ENCODE results near the gene LRRC43. TPM values are rescaled to one million over a fixed set of nuclear protein-coding genes. Genes with fewer than 3 reads are reported as not detected.

Gene LRRC43
- total RNA-seq, 1 donor from 2014 or later, result 0.24 TPM

DNA sequence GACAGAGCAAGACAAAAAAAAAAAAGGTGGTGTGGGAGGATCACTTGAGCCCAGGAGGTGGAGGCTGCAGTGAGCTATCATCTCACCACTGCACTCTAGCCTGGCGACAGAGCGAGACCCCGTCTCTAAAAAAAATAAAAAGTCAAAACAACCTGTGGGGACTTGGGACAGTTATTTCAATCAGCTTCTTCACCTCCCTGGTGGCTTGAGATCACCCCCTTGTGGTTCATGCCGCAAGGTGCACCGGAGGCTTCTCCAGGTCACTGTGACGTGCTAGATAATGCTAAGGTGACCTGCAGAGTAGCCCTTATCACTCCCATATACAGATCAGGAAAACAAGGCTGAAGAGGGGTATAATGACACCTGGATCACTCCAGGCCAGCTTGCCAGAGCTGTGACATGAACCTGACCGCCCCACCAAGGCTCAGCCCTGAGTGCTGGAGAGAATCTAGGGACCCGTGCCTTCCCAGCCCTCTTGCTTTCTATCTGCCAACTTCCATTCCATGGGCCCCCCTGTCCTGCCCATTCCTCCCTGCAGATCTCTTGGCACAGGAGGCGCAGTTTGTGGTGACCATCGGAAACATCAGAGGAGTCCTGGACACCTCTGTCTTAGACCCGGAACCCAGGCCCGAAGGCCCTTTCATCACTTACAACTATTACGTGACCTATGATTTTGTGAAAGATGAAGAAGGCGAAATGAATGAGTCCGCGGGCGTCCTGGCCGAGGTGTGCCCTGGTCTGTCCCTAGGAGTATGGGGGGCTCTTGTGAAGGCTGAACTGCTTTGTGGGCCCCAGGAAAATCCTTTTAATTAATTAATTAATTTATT lies 8.1 kb downstream of the LRRC43 start:
- peak overlapping the region; percentile 18 for H3K4me3 Mint-ChIP-seq
- DNase-seq (ENCODE audit: low spot score), result peak; percentile 81
- Histone ChIP-seq H3K27ac (no peak overlapping the region), H3K4me3 (no peak overlapping the region), H3F3A (ENCODE audit: low read depth) (no peaks in the 10 kb centered on the region), H3K4me1 (no peaks in the 10 kb centered on the region), H3K27me3 (no peaks in the 10 kb centered on the region), H3K36me3 (no peaks in the 10 kb centered on the region), H2AFZ (replicated peaks) (no peak overlapping the region), H3K4me2 (no peak overlapping the region), H3K79me2 (ENCODE audit: low read depth) (no peaks in the 10 kb centered on the region), H3K9me3 (ENCODE audit: low read depth) (no peaks in the 10 kb centered on the region), H3K9ac (no peak overlapping the region), H4K20me1 (ENCODE audit: low read depth) (no peaks in the 10 kb centered on the region)
- TF ChIP-seq, protein P1, sequence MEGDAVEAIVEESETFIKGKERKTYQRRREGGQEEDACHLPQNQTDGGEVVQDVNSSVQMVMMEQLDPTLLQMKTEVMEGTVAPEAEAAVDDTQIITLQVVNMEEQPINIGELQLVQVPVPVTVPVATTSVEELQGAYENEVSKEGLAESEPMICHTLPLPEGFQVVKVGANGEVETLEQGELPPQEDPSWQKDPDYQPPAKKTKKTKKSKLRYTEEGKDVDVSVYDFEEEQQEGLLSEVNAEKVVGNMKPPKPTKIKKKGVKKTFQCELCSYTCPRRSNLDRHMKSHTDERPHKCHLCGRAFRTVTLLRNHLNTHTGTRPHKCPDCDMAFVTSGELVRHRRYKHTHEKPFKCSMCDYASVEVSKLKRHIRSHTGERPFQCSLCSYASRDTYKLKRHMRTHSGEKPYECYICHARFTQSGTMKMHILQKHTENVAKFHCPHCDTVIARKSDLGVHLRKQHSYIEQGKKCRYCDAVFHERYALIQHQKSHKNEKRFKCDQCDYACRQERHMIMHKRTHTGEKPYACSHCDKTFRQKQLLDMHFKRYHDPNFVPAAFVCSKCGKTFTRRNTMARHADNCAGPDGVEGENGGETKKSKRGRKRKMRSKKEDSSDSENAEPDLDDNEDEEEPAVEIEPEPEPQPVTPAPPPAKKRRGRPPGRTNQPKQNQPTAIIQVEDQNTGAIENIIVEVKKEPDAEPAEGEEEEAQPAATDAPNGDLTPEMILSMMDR (IDR thresholded peaks at IDR 0.05), result peak; percentile 80
- no peak for TF ChIP-seq EZH2 (IDR thresholded peaks at IDR 0.05)
- peaks cover 13% of the 10 kb centered on the region for H3K27me3 Mint-ChIP-seq (ENCODE audit: insufficient read depth, low read depth)
- peak overlapping the region; percentile 63 for H3K27ac Mint-ChIP-seq
- H3K36me3 Mint-ChIP-seq, result no peaks in the 10 kb centered on the region
- H3K9me3 Mint-ChIP-seq, result peaks cover 10% of the 10 kb centered on the region
- H3K4me1 Mint-ChIP-seq, result no peaks in the 10 kb centered on the region

DNA sequence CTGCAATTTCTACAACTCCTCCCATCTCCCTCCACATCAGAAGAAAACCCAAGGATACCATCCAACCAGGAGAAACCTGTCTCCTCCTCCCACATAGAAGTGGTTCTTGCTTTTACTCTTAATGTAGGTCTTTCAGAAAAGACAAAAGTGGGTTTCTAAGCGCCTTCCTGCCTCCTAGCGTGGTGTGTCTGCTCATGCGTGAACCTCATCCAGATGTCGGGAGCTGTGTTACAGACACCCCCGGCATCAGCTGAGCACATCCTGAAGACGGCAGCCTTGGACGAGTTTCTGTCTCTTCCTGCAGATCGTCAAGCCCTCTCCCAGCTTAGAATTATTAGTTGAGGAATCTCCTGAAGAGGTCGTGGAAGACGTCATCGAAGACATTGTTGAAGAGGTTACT lies 9.5 kb downstream of the LRRC43 start:
- Mint-ChIP-seq H3K27me3 (ENCODE audit: insufficient read depth, low read depth) (peaks cover 13% of the 10 kb centered on the region), H3K4me1 (no peaks in the 10 kb centered on the region), H3K27ac (no peak overlapping the region), H3K4me3 (no peak overlapping the region), H3K9me3 (peaks cover 10% of the 10 kb centered on the region), H3K36me3 (no peaks in the 10 kb centered on the region)
- Histone ChIP-seq H3K4me2 (no peak overlapping the region), H2AFZ (replicated peaks) (no peak overlapping the region), H3K9me3 (ENCODE audit: low read depth) (no peaks in the 10 kb centered on the region), H3K27me3 (no peaks in the 10 kb centered on the region), H3K9ac (no peak overlapping the region), H3K4me3 (no peak overlapping the region), H3K79me2 (ENCODE audit: low read depth) (no peaks in the 10 kb centered on the region), H3K36me3 (no peaks in the 10 kb centered on the region), H4K20me1 (ENCODE audit: low read depth) (no peaks in the 10 kb centered on the region), H3K27ac (no peak overlapping the region), H3F3A (ENCODE audit: low read depth) (no peaks in the 10 kb centered on the region), H3K4me1 (no peaks in the 10 kb centered on the region)
- TF ChIP-seq, protein P1 (IDR thresholded peaks at IDR 0.05), result no peak
- TF ChIP-seq EZH2 (IDR thresholded peaks at IDR 0.05) (no peak), EZH2phosphoT487 (IDR thresholded peaks at IDR 0.05) (no peak)
- DNase-seq (ENCODE audit: low spot score), result no peak

DNA sequence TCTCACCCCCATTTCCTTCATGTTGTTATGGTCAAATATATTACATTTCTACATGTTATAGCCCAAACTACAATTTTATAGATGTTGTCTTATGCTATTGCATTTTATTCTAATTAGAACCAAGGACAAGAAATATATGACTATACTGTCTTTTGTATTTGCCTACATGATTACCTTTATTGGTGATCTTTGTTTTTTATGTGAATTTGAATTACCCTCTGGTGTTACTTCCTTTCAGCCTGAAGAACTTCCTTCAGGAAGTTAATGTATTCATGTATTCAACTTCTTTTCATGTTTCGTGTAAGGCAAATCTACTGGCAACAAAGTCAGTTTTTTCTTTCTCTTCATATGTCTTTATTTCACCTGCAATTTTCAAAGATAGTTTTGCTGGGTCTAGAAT lies 11.9 kb downstream of the LRRC43 start:
- no peak overlapping the region for H3K27ac ChIP-seq
- Mint-ChIP-seq H3K27ac (no peak overlapping the region), H3K27me3 (ENCODE audit: insufficient read depth, low read depth) (peaks cover 15% of the 10 kb centered on the region), H3K4me3 (no peak overlapping the region), H3K9me3 (peaks cover 10% of the 10 kb centered on the region), H3K4me1 (peaks cover 3% of the 10 kb centered on the region), H3K36me3 (no peaks in the 10 kb centered on the region)
- no peak overlapping the region for H3K4me2 ChIP-seq
- no peaks in the 10 kb centered on the region for H3K4me1 ChIP-seq
- no peak overlapping the region for H3K9ac ChIP-seq
- H3K27me3 ChIP-seq, result no peaks in the 10 kb centered on the region
- H3K36me3 ChIP-seq, result no peaks in the 10 kb centered on the region
- no peak for DNase-seq (ENCODE audit: low spot score)
- no peaks in the 10 kb centered on the region for H4K20me1 ChIP-seq (ENCODE audit: low read depth)
- H2AFZ ChIP-seq (replicated peaks), result no peak overlapping the region
- no peak overlapping the region for H3K4me3 ChIP-seq
- TF ChIP-seq EZH2phosphoT487 (IDR thresholded peaks at IDR 0.05), result no peak
- TF ChIP-seq, protein P1 (IDR thresholded peaks at IDR 0.05), result no peak
- no peak for TF ChIP-seq EZH2 (IDR thresholded peaks at IDR 0.05)
- no peaks in the 10 kb centered on the region for H3K9me3 ChIP-seq (ENCODE audit: low read depth)
- no peaks in the 10 kb centered on the region for H3F3A ChIP-seq (ENCODE audit: low read depth)
- no peaks in the 10 kb centered on the region for H3K79me2 ChIP-seq (ENCODE audit: low read depth)

Measured in neural progenitor cell (in vitro differentiated cells).